ENCODE data around the gene PIK3R5. TPM values are rescaled to one million over a fixed set of nuclear protein-coding genes. Genes with fewer than 3 reads are reported as not detected.

The PIK3R5 gene
- total RNA-seq, 1 donor from 2014 or later = 46.8 TPM

Other genes starting within 250 kb of the PIK3R5 start
- 0.21 and 0.75 TPM in 2 replicates for gene CCDC42, start 220.9 kb downstream of the PIK3R5 start, total RNA-seq
- gene SPDYE4, start 207.2 kb downstream of the PIK3R5 start, total RNA-seq = not detected in 2 replicates
- gene MFSD6L, start 166.3 kb downstream of the PIK3R5 start, total RNA-seq = 0.64 and 0.94 TPM in 2 replicates
- 9.8 and 10.1 TPM in 2 replicates for gene PIK3R6, start 98.0 kb downstream of the PIK3R5 start, total RNA-seq
- gene NTN1, start 55.8 kb upstream of the PIK3R5 start, total RNA-seq = 0.41 and 0.60 TPM in 2 replicates